SK-N-SH (cell line): ENCODE results near the gene ERH. TPM values are rescaled to one million over a fixed set of nuclear protein-coding genes. Genes with fewer than 3 reads are reported as not detected.

Experiments used
- CTCF ChIA-PET: fragments of 300-600, 350-600 bp; formaldehyde crosslinking; extraction: SDS; loops from one replicate; lab custom pipeline; 2021; lab: Yijun Ruan, JAX
- POLR2A ChIA-PET: fragments of 350-600 bp; sonication (Branson Sonifier 250); formaldehyde crosslinking; extraction: SDS; loops from one replicate; lab custom pipeline; 2020; ENCODE audit warnings: antibody characterized with exemption, inconsistent platforms; lab: Yijun Ruan, JAX
- DNase-seq: peaks from one replicate; pipeline ENCODE4 v3.0.0; 2012
- H2AFZ ChIP-seq: fragments of 200-600 bp; sonication (generic); 2 replicates; pipeline ENCODE4 v1.8.1; 2016; ENCODE audit warnings: antibody characterized with exemption, mild to moderate bottlenecking, low read depth
- H3F3A ChIP-seq: fragments of 200-600 bp; sonication (generic); replicated peaks from 2 replicates; pipeline ENCODE3; 2016; ENCODE audit warnings: antibody characterized with exemption, mild to moderate bottlenecking; ENCODE audit not compliant: insufficient read depth
- H3K27ac ChIP-seq, 2 experiments: fragments of 200-500 bp in 1 of 2; fragments of 200-600 bp in 1 of 2; sonication (Bioruptor generic) in 1 of 2; sonication (generic), shearing (Covaris generic) in 1 of 2; 2 replicates each; pipeline versions ENCODE4 v1.5.1 to v1.6.1; 2014 to 2016; ENCODE audit warnings: low read depth in 2 of 2, inconsistent platforms in 1 of 2, low read length in 1 of 2, mild to moderate bottlenecking in 1 of 2, mixed read lengths in 1 of 2
- H3K27me3 ChIP-seq: fragments of 200-600 bp; sonication (generic), shearing (Covaris generic); 2 replicates; pipeline ENCODE4 v1.6.1; 2016; ENCODE audit warnings: mixed run types; ENCODE audit not compliant: insufficient read depth
- H3K36me3 ChIP-seq, 2 experiments: fragments of 200-500 bp in 1 of 2; fragments of 200-600 bp in 1 of 2; sonication (Bioruptor generic) in 1 of 2; sonication (generic) in 1 of 2; replicated peaks in 1 of 2; 2 replicates each; pipeline versions ENCODE3 to v1.5.1; 2014 to 2016; ENCODE audit warnings: low read length in 1 of 2, mild to moderate bottlenecking in 1 of 2; ENCODE audit not compliant: insufficient read depth in 2 of 2, control insufficient read depth in 1 of 2
- H3K4me1 ChIP-seq, 2 experiments: fragments of 200-500 bp in 1 of 2; fragments of 200-600 bp in 1 of 2; sonication (Bioruptor generic) in 1 of 2; sonication (generic), shearing (Covaris generic) in 1 of 2; 2 replicates each; pipeline versions ENCODE4 v1.5.1 to v1.6.1; 2014 to 2016; ENCODE audit warnings: low read depth in 1 of 2, low read length in 1 of 2, mixed run types in 1 of 2; ENCODE audit not compliant: insufficient read depth in 2 of 2, control insufficient read depth in 1 of 2
- H3K4me2 ChIP-seq: fragments of 200-600 bp; sonication (generic), shearing (Covaris generic); 2 replicates; pipeline ENCODE4 v1.6.1; 2017; ENCODE audit warnings: mixed run types
- H3K4me3 ChIP-seq, 2 experiments: fragments of 200-500 bp in 1 of 2; fragments of 200-600 bp in 1 of 2; sonication (Bioruptor generic) in 1 of 2; sonication (generic), shearing (Covaris generic) in 1 of 2; 2 replicates each; pipeline versions ENCODE4 v1.5.1 to v1.8.1; 2014 to 2016; ENCODE audit warnings: low read depth in 2 of 2, inconsistent platforms in 1 of 2, low read length in 1 of 2, mild to moderate bottlenecking in 1 of 2, mixed read lengths in 1 of 2, moderate library complexity in 1 of 2
- H3K79me2 ChIP-seq: fragments of 200-600 bp; sonication (generic); 2 replicates; pipeline ENCODE4 v1.8.1; 2017; ENCODE audit warnings: mild to moderate bottlenecking; ENCODE audit not compliant: insufficient read depth
- H3K9ac ChIP-seq: fragments of 200-600 bp; sonication (generic); 2 replicates; pipeline ENCODE4 v1.6.1; 2017; ENCODE audit warnings: mixed run types
- H3K9me2 ChIP-seq: fragments of 200-600 bp; sonication (generic); 2 replicates; pipeline ENCODE4 v1.6.1; 2017; ENCODE audit warnings: mixed run types
- H3K9me3 ChIP-seq: fragments of 200-600 bp; sonication (generic); 2 replicates; pipeline ENCODE4 v1.6.1; 2017; ENCODE audit warnings: mixed run types, mild to moderate bottlenecking, moderate library complexity
- H4K20me1 ChIP-seq: fragments of 200-600 bp; sonication (generic); 2 replicates; pipeline ENCODE4 v1.6.1; 2017; ENCODE audit warnings: mild to moderate bottlenecking, mixed run types; ENCODE audit not compliant: insufficient read depth
- CHD2 ChIP-seq: fragments of 150-350 bp; IDR thresholded peaks from 2 replicates; pipeline ENCODE4 v1.6.1; 2018; ENCODE audit warnings: low read length; ENCODE audit not compliant: partially characterized antibody
- ELF1 ChIP-seq: IDR thresholded peaks from 2 replicates; pipeline ENCODE4 v1.4.0; 2012
- FOXJ3 ChIP-seq: sonication (generic); formaldehyde crosslinking; IDR thresholded peaks from 2 replicates; pipeline ENCODE4 v1.5.1; 2020; ENCODE audit warnings: mild to moderate bottlenecking, missing genetic modification reagents
- GABPA ChIP-seq: IDR thresholded peaks from 2 replicates; pipeline ENCODE4 v1.4.0; 2012; ENCODE audit warnings: low read depth, mild to moderate bottlenecking
- IRF3 ChIP-seq: fragments of 150-350 bp; IDR thresholded peaks from 2 replicates; pipeline ENCODE4 v1.6.1; 2016; ENCODE audit warnings: mild to moderate bottlenecking, low read depth, low read length
- MXI1 ChIP-seq: IDR thresholded peaks from 2 replicates; pipeline ENCODE4 v1.6.1; 2012; ENCODE audit warnings: mild to moderate bottlenecking, low read depth, low read length, improper control_type of control experiment
- REST ChIP-seq: IDR thresholded peaks from 2 replicates; pipeline ENCODE4 v1.6.1; 2012; ENCODE audit warnings: mild to moderate bottlenecking, low read depth, low read length, moderate library complexity
- RFX5 ChIP-seq: IDR thresholded peaks from 2 replicates; pipeline ENCODE4 v1.6.1; 2012; ENCODE audit warnings: mild to moderate bottlenecking, improper control_type of control experiment, low read length
- TAF1 ChIP-seq: IDR thresholded peaks from 2 replicates; pipeline ENCODE4 v1.6.1; 2012; ENCODE audit warnings: low read depth, mild to moderate bottlenecking, low read length, moderate library complexity, borderline replicate concordance
- TEAD4 ChIP-seq: IDR thresholded peaks from 2 replicates; pipeline ENCODE4 v1.4.0; 2012; ENCODE audit warnings: mild to moderate bottlenecking, borderline replicate concordance; ENCODE audit not compliant: insufficient read depth
- USF1 ChIP-seq: IDR thresholded peaks from 2 replicates; pipeline ENCODE4 v1.4.0; 2012; ENCODE audit warnings: low read depth, borderline replicate concordance
- USF2 ChIP-seq: fragments of 150-350 bp; IDR thresholded peaks from 2 replicates; pipeline ENCODE4 v1.6.1; 2017; ENCODE audit warnings: antibody characterized with exemption, low read length, low read depth, borderline replicate concordance
- WGBS: methylation state at CpG from one replicate; pipeline ENCODE4 v1.1.6; 2017; ENCODE audit warnings: low lambda C conversion rate; 5-methylcytosine and 5-hydroxymethylcytosine counted together
- polyA plus RNA-seq, 3 experiments: library from polyadenylated mRNA; depleted of rRNA; stranded (reverse); fragments of >200 nt; gene quantifications; 2 replicates each; pipeline ENCODE4 v1.2.3, GENCODE V29; 2012
- TF ChIP-seq, protein P1 (sequence below): fragments of 200-600 bp; sonication (generic); IDR thresholded peaks from 2 replicates; pipeline ENCODE4 v1.6.1; 2017; ENCODE audit warnings: antibody characterized with exemption, mild to moderate bottlenecking, moderate library complexity
- TF ChIP-seq, protein P2 (sequence below): IDR thresholded peaks from 2 replicates; pipeline ENCODE4 v1.4.0; 2012; ENCODE audit warnings: low read depth

The ERH gene
- polyA plus RNA-seq, 1 of the 3 experiments (the other 2 are of a cell fraction) = 186 TPM

DNA sequence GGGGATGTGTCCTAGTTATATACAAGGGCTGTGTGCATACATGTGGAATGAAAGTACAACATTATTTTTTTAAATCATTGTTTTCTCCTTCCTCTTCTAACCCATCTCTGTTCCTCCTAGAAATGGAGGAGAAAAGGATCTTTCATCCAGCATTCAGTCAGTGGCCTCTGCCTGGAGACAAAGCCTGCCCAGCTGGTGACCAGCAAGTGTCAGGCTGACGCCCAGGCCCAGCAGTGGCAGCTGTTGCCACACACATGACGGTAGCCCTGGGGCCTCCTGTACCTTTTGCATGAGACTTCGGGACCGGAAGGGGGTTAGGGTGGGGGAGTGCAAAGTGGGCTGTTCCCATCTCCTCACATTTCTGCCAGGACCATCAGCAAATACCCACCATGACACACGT lies 46.2 kb downstream of the ERH start:
- Histone ChIP-seq H3K9ac (no peak overlapping the region), H3K4me3 (no peak overlapping the region), H2AFZ (no peak overlapping the region), H3K36me3 (peaks cover 0 to 2% of the 10 kb centered on the region in 2 experiments), H4K20me1 (no peaks in the 10 kb centered on the region), H3F3A (no peaks in the 10 kb centered on the region), H3K79me2 (no peaks in the 10 kb centered on the region), H3K9me3 (no peaks in the 10 kb centered on the region), H3K4me2 (no peak overlapping the region), H3K9me2 (no peaks in the 10 kb centered on the region), H3K4me1 (peaks cover 3 to 4% of the 10 kb centered on the region in 2 experiments; a peak in 2 of 4 replicates), H3K27me3 (no peaks in the 10 kb centered on the region), H3K27ac (no peak overlapping the region)
- CTCF ChIA-PET = interaction anchor here (1.4 to 2.9 kb wide), 2 partner anchors 11 to 91 kb away, joined by 3 to 13 read pairs; no protein-coding TSS in a partner anchor
- WGBS = 82% methylated on average over 4 of the region's 5 CpGs
- POLR2A ChIA-PET = no interaction called here
- DNase-seq = no peak
- TF ChIP-seq USF1 (no peak), TAF1 (no peak), RFX5 (no peak), MXI1 (no peak), TEAD4 (no peak), IRF3 (no peak), GABPA (no peak), CHD2 (no peak), FOXJ3 (CRISPR knock-in tag) (no peak), USF2 (no peak), ELF1 (no peak), REST (no peak)
- TF ChIP-seq, protein P1, sequence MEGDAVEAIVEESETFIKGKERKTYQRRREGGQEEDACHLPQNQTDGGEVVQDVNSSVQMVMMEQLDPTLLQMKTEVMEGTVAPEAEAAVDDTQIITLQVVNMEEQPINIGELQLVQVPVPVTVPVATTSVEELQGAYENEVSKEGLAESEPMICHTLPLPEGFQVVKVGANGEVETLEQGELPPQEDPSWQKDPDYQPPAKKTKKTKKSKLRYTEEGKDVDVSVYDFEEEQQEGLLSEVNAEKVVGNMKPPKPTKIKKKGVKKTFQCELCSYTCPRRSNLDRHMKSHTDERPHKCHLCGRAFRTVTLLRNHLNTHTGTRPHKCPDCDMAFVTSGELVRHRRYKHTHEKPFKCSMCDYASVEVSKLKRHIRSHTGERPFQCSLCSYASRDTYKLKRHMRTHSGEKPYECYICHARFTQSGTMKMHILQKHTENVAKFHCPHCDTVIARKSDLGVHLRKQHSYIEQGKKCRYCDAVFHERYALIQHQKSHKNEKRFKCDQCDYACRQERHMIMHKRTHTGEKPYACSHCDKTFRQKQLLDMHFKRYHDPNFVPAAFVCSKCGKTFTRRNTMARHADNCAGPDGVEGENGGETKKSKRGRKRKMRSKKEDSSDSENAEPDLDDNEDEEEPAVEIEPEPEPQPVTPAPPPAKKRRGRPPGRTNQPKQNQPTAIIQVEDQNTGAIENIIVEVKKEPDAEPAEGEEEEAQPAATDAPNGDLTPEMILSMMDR = no peak
- TF ChIP-seq, protein P2, sequence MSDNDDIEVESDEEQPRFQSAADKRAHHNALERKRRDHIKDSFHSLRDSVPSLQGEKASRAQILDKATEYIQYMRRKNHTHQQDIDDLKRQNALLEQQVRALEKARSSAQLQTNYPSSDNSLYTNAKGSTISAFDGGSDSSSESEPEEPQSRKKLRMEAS = no peak
